NCI-H446 treated with DMSO at 0.1 percent for 48 hours (cell line): ENCODE measurements around the gene MRPS26.
"Not testable (repeated sequence)": the region's sequence is repeated elsewhere in the genome, so short reads cannot be mapped to it uniquely, and the experiment has no call there.

ENCODE experiments used
- DNase-seq: peaks from one replicate; lab custom pipeline; 2025; lab: John Stamatoyannopoulos, UW

Gene MRPS26

DNA sequence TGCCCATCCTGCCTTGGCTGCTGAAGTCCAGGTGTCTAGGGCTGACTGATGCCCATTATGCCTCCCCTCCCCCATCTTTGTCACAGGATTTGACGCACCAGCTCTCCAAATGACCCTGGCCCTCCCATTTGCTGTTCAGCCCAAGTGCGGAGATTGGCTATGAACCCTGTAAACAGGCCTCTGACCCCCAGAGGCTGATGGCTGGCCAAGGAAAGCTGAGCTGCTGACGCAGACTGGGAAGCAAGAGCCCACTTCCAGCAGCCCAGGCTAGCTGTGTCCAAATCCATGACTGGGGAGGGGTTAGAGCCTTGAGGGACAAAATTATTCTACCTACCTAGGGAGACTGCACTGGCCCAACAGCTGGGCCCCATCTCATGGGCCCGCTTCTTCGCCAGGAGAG is 3.2 kb upstream of the MRPS26 start:
- DNase-seq = no peak

DNA sequence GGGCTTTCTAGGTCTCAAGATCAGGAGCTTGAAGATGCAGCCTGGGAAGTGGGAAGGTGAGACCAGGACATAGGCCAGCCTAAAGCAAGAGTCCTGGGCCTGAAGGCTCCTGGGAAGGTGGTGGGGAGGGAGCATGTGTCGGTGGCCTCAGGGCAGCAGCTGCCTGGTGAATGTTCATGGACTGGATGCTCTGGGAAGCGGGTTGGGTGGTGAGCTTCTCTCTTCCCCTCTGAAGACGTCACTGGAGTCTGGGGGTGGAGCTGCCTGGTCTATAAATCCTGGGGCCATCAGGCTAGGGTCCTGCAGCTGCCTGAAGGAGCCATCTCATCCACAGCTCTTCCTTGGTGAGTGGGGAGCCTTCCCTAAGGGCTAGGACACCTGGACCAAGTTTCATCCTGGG is 2.5 kb upstream of the MRPS26 start, which contains the start of gene GNRH2:
GNRH2 (plus strand) TSS at position 301 of the 400 bp plus-strand sequence. CDS start 793 bp downstream, outside the sequence.
- DNase-seq = no peak

DNA sequence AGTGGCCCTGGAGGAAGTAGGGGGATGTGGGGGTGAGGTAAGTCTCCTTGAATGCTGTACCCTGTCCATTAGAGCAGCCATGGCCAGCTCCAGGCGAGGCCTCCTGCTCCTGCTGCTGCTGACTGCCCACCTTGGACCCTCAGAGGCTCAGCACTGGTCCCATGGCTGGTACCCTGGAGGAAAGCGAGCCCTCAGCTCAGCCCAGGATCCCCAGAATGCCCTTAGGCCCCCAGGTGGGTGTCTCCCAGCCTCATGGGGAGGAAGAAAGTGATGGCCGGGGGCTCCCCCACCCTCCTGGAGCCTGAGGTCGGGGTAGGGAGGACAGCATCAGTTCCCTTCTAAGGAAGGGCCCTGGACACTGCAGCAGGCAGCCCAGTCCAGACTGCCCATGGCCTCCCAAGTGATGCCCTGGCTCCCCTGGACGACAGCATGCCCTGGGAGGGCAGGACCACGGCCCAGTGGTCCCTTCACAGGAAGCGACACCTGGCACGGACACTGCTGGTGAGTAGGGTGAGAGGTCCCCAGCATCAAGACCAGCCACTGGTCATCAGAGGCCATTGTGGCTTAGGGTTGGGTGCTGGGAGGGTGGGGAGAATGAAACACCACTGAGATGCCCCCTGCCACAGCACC is 1.4 kb upstream of the MRPS26 start:
- DNase-seq = no peak

DNA sequence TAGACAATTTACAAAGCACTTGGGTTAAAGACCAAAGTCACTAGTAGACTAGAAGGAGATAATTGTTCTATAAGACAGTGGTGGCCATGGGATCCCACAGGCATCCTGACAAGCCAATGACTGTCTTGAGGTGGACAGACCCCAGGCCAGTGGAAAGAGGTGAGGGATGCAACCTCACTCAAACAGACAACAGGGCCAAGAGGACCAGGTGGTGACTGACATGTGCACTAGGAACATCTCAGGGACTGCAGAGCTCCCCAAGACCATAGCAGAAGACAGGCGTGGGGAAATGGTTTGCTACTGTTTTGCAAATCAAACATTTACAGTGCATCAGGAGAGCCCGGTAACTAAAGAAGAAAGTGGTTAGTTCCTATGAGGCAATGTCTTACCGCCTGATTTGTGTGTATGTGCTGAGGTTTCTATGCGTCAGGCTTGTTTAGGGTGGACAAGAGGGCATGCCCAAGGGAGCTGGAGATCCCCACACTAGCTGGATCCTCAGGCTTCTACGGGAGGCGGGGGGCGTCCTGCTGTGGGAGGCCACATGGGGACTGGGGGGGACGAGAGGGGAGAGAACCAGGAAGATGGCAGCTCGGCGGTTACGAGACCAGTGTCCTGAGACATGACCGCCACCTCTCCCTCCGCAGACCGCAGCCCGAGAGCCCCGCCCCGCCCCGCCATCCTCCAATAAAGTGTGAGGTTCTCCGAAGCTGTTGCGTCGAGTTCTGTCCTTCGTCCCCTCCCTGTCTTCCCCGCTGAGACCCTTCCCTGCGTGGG is 623 bp upstream of the MRPS26 start:
- DNase-seq = no peak

DNA sequence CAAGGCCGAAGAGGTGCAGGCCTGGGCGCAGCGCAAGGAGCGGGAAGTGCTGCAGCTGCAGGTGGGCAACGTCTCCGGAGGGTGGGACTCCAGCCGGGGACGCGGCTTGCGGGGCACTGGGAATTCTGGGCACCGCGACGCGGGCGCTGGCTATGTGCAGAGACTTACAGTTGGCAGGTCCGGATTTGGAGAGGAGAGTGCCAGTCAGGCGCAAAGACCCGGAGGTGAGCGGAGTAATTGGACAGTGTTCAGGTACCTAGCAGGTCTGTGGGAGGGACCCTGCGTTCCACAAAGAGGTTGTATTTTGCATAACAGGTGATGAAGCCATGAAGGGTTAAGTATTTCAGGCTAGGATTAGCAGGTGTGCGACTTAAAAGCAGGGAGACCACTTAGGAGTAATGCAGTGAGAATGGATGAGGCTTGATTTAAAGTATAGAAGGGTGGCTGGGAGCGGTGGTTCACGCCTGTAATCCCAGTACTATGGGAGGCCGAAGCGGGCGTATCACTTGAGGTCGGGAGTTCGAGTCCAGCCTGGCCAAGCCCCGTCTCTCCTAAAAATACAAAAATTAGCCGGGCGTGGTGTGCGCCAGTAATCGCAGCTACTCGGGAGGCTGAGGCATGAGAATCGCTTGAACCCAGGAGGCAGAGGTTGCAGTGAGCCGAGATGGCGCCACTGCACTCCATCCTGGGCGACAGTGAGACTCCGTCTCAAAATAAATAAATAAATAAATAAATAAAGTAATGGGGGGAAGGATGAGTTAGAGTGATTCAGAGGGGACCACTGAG is 1.0 kb downstream of the MRPS26 start:
- no peak for DNase-seq

DNA sequence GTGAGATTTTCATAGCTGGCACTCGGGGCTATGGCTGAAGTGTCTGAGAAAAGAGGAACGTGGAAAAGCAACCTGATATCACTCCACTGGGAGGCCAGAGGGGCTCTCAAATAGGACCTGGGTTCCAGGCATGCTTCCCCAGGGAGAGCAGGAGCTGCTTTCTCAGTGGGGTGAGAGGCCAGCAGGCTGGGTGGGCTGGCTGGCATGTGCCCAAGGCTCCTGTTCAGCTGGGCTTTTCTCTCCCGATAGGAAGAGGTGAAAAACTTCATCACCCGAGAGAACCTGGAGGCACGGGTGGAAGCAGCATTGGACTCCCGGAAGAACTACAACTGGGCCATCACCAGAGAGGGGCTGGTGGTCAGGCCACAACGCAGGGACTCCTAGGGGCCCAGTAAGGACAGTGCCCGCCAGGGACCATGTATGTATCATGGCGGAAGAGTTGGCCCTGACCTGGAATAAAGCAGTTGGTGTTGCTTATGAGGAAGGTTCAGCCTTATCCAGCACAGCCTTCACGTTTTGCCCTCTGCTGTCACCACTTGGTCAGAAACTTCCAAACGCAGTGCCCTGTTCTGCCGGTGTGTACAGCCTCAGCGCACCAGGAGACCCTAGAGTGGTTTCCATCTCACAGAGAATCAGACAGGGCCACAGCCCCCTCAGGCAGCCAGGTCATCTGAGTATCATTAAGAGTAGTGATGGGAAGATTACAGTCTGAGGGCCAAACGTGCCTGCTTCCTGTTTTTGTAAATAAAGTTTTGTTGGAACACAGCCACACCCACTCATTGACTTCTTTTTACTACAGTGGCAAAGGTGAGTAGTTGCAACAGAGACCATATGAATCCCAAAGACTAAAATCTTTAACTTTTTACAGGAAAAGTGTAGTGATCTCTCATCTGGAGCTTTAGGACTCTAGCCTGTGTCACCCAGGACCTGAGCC is 1.9 kb downstream of the MRPS26 start:
- no peak for DNase-seq

DNA sequence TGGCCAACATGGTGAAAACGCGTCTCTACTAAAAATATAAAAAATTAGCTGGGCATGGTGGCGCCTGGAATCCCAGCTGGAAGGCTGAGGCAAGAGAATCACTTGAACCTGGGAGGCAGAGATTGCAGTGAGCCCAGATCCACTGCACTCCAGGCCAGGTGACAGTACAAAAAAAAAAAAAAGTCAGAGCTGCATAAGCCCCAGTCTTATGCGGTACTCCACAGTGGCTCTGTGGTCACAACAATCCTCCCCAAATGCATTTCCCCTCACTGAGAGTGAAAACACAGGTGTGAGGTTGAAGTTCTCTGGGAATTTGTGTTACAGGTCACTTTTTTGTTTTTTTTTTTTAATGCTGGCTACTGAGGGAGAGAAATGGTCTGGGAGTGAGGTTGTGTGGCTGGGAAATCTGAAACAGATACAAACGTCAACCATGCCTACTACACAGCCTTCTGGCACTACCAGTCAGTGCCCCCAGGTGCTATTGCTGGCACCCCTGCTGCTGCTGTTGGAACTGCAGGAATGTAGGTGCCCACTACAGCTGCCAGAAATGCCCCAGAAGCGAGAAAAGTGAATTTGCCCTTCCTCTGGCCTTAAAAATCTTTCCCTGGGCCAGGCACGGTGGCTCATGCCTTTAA is 5.7 kb downstream of the MRPS26 start:
- DNase-seq = no peak

DNA sequence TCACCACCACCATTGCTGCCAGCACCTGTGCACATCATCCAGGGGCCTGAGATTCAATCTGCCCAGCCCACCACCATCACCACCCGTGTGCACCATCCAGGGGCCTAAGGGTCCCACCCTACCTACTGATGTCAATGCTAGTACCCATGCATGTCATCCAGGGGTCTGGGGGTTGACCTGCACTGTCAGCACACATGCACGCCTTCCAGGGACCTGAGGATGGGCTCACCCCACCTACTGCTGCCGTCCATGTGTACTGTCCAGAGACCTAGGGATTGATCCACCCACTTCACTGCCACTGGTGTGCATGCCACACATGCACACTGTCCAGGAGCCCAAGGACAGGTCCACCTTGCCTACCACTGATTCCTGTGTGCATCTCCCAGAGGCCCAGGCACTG is 13.6 kb downstream of the MRPS26 start:
- no peak for DNase-seq

DNA sequence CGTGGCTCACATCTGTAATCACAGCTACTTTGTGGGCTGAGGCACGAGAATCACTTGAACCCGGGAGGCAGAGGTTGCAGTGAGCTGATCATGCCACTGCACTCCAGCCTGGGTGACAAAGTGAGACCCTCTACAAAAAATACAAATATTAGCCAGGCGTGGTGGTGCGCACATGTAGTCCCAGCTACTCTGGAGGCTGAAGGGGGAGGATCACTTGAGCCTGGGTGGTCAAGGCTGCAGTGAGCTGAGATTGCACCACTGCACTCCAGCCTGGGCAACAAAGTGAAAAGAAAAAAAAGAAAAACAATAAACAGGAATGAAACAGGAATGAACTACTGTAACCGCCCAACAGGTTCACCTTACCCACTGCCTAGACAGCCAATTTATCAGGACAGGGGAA is 18.3 kb downstream of the MRPS26 start:
- DNase-seq = not testable (repeated sequence)

DNA sequence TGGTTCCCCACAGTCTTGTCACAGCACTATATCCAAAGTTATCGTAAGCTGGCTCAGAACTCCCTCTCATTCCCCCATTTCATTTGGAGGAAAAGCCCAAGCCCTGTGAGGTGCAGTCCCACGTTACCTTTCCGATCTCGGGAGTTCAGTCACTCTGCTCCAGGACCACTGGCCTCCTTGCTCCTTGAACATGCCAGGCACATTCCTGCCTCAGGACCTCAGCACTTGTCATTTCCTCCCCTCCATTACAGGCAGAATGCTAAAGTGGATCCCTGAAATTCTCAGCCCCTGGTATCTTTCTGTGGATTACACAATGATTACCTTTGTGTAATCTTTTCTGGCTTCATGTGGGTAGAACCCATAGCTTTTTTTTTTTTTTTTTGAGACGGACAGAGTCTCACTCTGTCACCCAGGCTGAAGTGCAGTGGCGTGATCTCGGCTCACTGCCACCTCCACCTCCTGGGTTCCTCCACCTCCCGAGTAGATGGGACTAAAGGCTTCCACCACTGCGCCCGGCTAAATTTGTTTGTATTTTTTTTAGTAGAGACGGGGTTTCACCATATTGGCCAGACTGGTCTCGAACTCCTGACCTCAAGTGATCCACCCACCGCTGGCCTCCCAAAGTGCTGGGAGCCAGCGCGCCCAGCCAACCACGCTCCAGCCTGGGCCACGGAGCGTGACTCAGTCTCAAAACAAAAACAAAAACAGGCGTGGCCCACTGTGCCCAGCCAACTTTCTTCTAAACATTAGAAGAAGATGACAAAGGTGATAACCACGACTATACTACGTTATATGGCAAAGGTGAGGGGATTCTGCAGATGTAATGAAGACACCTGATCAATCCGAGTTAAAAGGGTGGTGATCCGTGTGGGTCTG is 21.5 kb downstream of the MRPS26 start:
- no peak for DNase-seq

DNA sequence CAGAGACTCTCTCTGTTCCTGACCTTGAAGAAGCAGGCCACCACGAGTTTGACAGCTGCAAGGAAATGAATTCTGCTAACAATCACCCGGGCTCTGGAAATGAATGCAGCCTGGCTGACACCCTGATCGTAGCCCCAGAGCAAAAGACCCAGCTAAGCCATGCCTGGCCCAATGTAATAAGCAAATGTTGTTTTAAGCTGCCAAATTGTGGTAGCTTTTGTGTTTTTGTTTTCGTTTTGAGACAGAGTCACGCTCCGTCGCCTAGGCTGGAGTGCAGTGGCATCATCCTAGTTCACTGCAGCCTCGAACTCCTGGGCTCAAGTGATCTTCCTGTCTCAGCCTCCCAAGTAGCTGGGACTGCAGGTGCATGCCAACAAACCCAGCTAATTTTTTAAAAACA is 22.2 kb downstream of the MRPS26 start:
- DNase-seq = no peak

DNA sequence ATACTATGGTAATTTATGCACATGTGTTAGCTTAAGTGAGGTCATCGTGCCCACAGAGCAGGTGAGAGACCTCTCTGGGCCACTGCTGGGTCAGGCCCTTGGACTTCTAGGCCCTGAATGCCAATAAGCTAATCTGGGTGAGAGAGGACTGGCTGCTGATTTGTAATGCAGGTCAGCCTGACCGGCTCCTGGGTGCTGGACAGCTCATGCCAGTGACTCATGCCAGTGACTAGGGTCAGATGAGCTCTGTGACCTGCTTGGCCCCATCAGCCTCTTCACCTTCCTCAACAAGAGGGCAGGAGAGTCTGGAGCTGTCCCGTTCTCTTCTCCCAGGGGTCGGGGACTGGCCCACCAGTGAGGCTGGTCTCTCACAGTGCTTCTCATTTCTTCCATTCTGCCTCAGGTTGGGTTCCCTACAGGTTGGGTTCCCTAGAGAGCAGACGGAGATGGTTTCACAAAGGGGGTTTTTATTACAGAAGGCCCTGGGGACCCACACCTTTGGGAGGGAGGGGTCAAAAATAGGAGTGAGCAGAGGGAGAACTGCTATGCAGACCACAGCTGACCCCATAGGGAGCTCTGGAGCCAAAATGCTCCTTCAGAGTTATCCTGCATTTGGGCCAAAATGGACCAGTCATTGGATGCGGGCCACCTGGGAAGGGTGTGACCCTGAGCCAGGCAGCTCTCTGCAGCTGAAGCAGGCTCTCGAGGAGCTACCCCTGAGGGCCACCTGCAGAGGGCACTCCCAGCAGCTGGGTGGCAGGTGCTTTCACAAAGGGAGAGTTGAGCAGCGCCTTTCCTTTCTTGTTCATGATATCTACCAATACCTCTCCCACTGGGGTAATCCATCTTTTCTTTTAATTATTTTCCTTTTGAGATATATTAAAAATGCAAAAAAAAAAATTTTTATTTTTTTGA is 23.4 kb downstream of the MRPS26 start:
- DNase-seq = no peak

DNA sequence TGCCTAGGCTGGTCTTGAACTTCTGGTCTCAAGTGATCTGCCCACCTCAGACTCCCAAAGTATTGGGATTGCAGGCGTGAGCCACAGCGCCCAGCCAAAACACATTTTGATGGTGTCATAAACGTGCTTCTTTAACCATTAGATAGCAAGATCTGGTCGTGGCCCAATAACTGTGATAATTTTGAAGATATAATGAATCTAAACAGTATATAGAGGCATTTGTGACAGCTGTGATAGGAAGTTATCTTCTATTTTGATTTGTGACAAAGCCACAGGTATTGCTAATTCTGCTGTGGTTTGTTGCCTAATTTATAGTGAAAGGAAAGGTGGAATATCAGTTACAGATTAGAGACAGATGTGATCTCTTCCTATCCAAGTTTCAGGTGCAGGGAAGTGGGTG is 24.9 kb downstream of the MRPS26 start:
- DNase-seq = no peak

DNA sequence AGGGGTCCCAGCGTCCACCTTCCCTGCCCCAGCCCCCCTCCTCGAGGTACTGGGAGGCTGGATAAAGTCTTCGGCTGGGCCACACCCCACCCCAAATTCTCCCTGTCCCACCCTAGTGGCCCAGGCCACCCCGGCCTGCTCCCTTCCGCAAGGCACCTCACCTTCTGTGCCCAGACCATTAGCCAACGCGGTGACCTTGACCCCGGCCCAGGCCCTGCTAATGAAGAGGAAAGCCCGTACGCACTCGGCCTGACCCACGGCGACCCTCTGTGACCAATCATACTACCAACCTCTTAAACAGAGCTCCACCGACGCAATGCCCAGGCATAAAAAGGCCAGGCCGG is 25.4 kb downstream of the MRPS26 start:
- no peak for DNase-seq

DNA sequence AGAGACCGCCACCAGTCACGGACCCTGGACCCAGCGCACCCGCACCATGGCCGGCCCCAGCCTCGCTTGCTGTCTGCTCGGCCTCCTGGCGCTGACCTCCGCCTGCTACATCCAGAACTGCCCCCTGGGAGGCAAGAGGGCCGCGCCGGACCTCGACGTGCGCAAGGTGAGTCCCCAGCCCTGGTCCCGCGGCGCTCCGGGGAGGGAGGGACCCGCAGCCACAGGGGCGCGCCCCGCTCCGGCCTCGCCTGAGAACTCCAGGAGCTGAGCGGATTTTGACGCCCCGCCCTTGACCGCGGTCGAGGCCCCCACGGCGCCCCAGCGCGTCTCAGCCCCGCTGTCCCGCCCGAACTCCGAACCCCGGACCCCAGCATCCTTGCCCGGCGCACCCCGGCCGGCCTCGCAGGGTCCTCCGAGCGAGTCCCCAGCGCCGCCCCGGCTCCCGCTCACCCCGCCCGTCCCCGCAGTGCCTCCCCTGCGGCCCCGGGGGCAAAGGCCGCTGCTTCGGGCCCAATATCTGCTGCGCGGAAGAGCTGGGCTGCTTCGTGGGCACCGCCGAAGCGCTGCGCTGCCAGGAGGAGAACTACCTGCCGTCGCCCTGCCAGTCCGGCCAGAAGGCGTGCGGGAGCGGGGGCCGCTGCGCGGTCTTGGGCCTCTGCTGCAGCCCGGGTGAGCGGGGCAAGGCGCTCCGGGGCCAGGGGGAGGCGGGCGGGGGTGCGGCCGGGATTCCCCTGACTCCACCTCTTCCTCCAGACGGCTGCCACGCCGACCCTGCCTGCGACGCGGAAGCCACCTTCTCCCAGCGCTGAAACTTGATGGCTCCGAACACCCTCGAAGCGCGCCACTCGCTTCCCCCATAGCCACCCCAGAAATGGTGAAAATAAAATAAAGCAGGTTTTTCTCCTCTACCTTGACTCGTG is 26.0 kb downstream of the MRPS26 start, which contains the start of gene OXT:
OXT (plus strand) TSS at position 11 of the 920 bp plus-strand sequence; CDS start at position 47, 36 bp downstream.
- no peak for DNase-seq

DNA sequence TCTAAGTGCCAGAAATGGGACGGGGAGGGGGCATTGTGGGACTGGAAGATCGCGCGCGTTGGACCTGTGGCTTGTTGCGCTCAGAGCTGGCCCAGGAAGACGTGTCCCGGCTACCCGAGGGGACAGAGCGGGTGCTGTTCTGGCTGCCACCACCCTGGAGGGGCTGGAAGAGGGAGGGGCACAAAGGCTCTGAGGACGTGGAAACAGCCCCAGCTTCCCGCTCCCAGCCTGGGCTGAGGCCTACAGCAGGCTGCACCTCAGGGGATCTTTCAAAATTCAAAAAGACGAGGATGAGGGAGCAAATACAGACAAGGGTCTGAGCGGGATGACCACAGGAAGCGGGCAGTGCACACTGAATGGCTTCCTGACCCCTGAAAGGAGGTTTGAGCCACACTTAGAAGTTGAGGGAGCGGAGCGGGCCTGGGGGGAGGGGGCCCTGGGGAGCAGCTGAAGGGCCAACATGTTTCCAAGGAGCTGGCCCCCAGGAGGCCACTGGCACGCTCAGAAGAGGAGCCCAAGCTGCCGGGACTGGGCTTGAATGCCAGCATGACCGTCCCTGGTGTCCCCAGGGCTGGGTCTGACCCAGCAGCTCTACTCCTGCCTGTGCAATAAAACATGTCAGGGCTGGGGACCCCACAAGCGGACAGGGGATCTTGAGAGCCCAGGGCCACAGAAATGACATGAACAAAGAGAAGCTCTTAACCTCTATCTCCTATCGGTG is 26.8 kb downstream of the MRPS26 start:
- DNase-seq = no peak

DNA sequence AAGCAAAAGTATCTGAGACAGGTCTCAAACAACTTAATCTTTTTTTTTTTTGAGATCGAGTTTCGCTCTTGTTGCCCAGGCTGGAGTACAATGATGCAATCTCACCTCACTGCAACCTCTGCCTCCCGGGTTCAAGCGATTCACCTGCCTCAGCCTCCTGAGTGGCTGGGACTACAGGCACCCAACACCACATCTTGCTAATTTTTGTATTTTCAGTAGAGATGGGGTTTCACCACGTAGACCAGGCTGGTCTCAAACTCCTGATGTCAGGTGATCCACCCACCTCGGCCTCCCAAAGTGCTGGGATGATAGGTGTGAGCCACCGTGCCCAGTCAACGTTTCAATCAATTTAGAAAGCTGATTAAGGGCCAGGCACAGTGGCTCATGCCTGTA is 27.4 kb downstream of the MRPS26 start:
- not testable (repeated sequence) for DNase-seq
